Peyer's patch (tissue), 4 donors: ENCODE data around the gene SEMA5A.

Experiments used
- POLR2A ChIP-seq, 2 donors: fragments of 450-650 bp; IDR thresholded peaks; one replicate each; pipeline ENCODE4 v1.5.1; 2017; ENCODE audit warnings: antibody characterized with exemption in 2 of 2, mild to moderate bottlenecking in 2 of 2, moderate library complexity in 2 of 2
- TF ChIP-seq, protein P1 (sequence below), 6 experiments: fragments of 450-650 bp in 4 of 6; fragments of 200-600 bp in 2 of 6; sonication (generic) in 1 of 6; IDR thresholded peaks; one replicate each; pipeline ENCODE4 v1.5.1; 2017 to 2019; ENCODE audit warnings: antibody characterized with exemption in 6 of 6, mild to moderate bottlenecking in 3 of 6, moderate library complexity in 1 of 6

- TF ChIP-seq, protein P1, sequence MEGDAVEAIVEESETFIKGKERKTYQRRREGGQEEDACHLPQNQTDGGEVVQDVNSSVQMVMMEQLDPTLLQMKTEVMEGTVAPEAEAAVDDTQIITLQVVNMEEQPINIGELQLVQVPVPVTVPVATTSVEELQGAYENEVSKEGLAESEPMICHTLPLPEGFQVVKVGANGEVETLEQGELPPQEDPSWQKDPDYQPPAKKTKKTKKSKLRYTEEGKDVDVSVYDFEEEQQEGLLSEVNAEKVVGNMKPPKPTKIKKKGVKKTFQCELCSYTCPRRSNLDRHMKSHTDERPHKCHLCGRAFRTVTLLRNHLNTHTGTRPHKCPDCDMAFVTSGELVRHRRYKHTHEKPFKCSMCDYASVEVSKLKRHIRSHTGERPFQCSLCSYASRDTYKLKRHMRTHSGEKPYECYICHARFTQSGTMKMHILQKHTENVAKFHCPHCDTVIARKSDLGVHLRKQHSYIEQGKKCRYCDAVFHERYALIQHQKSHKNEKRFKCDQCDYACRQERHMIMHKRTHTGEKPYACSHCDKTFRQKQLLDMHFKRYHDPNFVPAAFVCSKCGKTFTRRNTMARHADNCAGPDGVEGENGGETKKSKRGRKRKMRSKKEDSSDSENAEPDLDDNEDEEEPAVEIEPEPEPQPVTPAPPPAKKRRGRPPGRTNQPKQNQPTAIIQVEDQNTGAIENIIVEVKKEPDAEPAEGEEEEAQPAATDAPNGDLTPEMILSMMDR (IDR thresholded peaks at IDR 0.05): no peak
- TF ChIP-seq POLR2A (IDR thresholded peaks at IDR 0.05): no peak
These were observed 451.3 kb downstream of the SEMA5A start for GRCh38 chr5:9094582-9094981.
